ENCODE data around the gene CSNK1D. TPM values are rescaled to one million over a fixed set of nuclear protein-coding genes. Genes with fewer than 3 reads are reported as not detected.

Gene CSNK1D
- total RNA-seq, 1 donor = 50.3 TPM

DNA sequence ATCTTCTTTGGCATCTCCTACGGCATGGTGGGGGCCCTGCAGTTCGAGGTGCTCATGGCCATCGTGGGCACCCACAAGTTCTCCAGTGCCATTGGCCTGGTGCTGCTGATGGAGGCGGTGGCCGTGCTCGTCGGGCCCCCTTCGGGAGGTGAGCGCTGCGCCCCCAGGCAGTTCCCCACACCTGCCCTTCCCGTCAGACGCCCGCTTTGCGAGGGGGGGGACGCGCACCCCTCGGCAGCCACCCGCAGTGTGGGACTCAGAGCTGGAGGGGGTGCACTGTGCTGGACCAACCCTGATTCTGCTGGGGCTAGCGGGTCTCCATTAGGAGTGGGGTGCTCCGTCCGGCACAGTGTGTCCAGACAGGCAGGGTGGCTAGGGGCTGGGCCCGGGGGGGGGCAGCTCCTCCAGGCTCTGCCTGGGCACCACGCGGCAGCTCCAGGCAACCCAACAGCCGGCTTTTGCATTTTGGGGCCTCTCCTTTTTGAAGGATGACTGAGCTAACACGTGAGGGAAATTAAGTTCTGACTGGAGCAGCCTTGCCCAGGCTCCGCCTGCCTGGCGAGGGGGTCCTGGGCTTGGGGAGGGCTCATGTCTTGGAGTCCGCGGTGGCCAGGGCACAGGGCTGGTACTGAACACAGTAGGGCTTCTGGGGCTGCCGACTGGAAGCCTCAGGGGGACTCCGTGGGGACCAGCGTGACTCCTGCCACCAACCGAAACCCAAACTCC is 35.6 kb downstream of the CSNK1D start:
- TF ChIP-seq, protein P1, sequence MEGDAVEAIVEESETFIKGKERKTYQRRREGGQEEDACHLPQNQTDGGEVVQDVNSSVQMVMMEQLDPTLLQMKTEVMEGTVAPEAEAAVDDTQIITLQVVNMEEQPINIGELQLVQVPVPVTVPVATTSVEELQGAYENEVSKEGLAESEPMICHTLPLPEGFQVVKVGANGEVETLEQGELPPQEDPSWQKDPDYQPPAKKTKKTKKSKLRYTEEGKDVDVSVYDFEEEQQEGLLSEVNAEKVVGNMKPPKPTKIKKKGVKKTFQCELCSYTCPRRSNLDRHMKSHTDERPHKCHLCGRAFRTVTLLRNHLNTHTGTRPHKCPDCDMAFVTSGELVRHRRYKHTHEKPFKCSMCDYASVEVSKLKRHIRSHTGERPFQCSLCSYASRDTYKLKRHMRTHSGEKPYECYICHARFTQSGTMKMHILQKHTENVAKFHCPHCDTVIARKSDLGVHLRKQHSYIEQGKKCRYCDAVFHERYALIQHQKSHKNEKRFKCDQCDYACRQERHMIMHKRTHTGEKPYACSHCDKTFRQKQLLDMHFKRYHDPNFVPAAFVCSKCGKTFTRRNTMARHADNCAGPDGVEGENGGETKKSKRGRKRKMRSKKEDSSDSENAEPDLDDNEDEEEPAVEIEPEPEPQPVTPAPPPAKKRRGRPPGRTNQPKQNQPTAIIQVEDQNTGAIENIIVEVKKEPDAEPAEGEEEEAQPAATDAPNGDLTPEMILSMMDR (IDR thresholded peaks at IDR 0.05; ENCODE audit: extremely low read depth, low read depth, low read length) = no peak
- H2AFZ ChIP-seq (ENCODE audit: low read length) = no peak overlapping the region
- peak overlapping the region; percentile 28 for H3K4me2 ChIP-seq (ENCODE audit: insufficient read depth, low read length)
- H3K9me3 ChIP-seq (ENCODE audit: low read depth, low read length) = no peaks in the 10 kb centered on the region
- peak overlapping the region; percentile 60 for H3K27ac ChIP-seq (ENCODE audit: low read depth, low read length)
- peaks cover 79% of the 10 kb centered on the region for H3K79me2 ChIP-seq (ENCODE audit: insufficient read depth, low read length)
- H4K20me1 ChIP-seq (ENCODE audit: insufficient read depth, low read length) = peaks cover 95% of the 10 kb centered on the region
- H3K4me3 ChIP-seq (ENCODE audit: insufficient read depth, low read length) = no peak overlapping the region
- H3K4me1 ChIP-seq (ENCODE audit: insufficient read depth, low read length) = peaks cover 36% of the 10 kb centered on the region
- H3K27me3 ChIP-seq (ENCODE audit: insufficient read depth, low read length) = no peaks in the 10 kb centered on the region
- peaks cover 58% of the 10 kb centered on the region for H3K36me3 ChIP-seq (ENCODE audit: insufficient read depth, low read length)
- peak; percentile 91 for DNase-seq (ENCODE audit: insufficient read length, low spot score, missing footprints)

DNA sequence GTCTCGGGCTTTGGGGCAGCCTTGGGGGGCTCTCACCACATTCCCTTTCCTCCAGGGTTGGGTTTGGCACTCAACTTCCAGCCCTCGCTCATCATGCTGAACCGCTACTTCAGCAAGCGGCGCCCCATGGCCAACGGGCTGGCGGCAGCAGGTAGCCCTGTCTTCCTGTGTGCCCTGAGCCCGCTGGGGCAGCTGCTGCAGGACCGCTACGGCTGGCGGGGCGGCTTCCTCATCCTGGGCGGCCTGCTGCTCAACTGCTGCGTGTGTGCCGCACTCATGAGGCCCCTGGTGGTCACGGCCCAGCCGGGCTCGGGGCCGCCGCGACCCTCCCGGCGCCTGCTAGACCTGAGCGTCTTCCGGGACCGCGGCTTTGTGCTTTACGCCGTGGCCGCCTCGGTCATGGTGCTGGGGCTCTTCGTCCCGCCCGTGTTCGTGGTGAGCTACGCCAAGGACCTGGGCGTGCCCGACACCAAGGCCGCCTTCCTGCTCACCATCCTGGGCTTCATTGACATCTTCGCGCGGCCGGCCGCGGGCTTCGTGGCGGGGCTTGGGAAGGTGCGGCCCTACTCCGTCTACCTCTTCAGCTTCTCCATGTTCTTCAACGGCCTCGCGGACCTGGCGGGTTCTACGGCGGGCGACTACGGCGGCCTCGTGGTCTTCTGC is 36.3 kb downstream of the CSNK1D start:
- TF ChIP-seq, protein P1 (IDR thresholded peaks at IDR 0.05; ENCODE audit: extremely low read depth, low read depth, low read length) = no peak
- H3K36me3 ChIP-seq (ENCODE audit: insufficient read depth, low read length) = peaks cover 54% of the 10 kb centered on the region
- no peak overlapping the region for H2AFZ ChIP-seq (ENCODE audit: low read length)
- peaks cover 29% of the 10 kb centered on the region for H3K4me1 ChIP-seq (ENCODE audit: insufficient read depth, low read length)
- DNase-seq (ENCODE audit: insufficient read length, low spot score, missing footprints) = peak; percentile 78
- no peaks in the 10 kb centered on the region for H3K9me3 ChIP-seq (ENCODE audit: low read depth, low read length)
- H3K4me2 ChIP-seq (ENCODE audit: insufficient read depth, low read length) = no peak overlapping the region
- no peak overlapping the region for H3K27ac ChIP-seq (ENCODE audit: low read depth, low read length)
- H4K20me1 ChIP-seq (ENCODE audit: insufficient read depth, low read length) = peaks cover 94% of the 10 kb centered on the region
- peaks cover 86% of the 10 kb centered on the region for H3K79me2 ChIP-seq (ENCODE audit: insufficient read depth, low read length)
- no peaks in the 10 kb centered on the region for H3K27me3 ChIP-seq (ENCODE audit: insufficient read depth, low read length)
- no peak overlapping the region for H3K4me3 ChIP-seq (ENCODE audit: insufficient read depth, low read length)

DNA sequence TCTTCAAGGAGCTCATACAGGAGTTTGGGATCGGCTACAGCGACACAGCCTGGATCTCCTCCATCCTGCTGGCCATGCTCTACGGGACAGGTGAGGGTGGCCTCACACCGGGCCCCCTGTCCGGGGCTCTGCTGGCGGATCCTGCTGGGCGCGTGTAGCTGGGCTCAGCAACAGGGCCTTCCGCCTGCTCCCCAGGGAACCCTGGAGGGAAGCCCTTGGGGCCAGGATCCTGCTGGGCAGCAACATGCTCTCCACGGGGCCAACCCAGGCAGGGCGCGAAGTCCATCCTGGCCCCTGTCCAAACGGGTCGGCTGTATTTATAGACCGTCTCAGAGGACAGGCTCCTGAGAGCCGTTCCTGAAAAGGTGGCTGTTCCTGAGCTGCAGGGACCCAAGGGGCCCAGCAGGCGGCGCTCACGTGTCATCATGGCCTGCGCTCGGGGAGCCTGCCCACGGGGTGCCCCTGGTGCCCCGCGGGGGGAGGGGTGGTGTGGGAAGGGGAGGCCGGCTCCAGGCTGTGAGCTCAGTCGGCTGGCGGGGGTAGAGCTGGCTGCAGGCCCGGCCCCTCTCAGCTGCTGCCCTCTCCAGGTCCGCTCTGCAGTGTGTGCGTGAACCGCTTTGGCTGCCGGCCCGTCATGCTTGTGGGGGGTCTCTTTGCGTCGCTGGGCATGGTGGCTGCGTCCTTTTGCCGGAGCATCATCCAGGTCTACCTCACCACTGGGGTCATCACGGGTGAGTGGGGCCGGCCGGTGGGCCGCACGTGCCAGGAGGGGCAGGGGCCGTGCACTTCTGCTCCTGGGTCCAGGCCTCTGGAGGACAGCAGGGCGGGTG is 37.1 kb downstream of the CSNK1D start:
- Histone ChIP-seq H4K20me1 (ENCODE audit: insufficient read depth, low read length) (peaks cover 95% of the 10 kb centered on the region), H3K36me3 (ENCODE audit: insufficient read depth, low read length) (peaks cover 52% of the 10 kb centered on the region), H3K9me3 (ENCODE audit: low read depth, low read length) (no peaks in the 10 kb centered on the region), H2AFZ (ENCODE audit: low read length) (no peak overlapping the region), H3K4me1 (ENCODE audit: insufficient read depth, low read length) (peaks cover 22% of the 10 kb centered on the region), H3K27ac (ENCODE audit: low read depth, low read length) (no peak overlapping the region), H3K4me2 (ENCODE audit: insufficient read depth, low read length) (no peak overlapping the region), H3K27me3 (ENCODE audit: insufficient read depth, low read length) (no peaks in the 10 kb centered on the region), H3K4me3 (ENCODE audit: insufficient read depth, low read length) (no peak overlapping the region), H3K79me2 (ENCODE audit: insufficient read depth, low read length) (peaks cover 95% of the 10 kb centered on the region)
- peak; percentile 98 for DNase-seq (ENCODE audit: insufficient read length, low spot score, missing footprints)
- TF ChIP-seq, protein P1 (IDR thresholded peaks at IDR 0.05; ENCODE audit: extremely low read depth, low read depth, low read length) = peak; percentile 69

Data from osteoblast (primary cell).